ENCODE data around the gene LAMTOR5.

LAMTOR5 gene

GRCh38 chr1:110385369-110385768 is 22.1 kb downstream of the LAMTOR5 start:
- DNase-seq, result no peak

- no peak for DNase-seq
Observed at GRCh38 chr1:110384581-110385321, 22.7 kb downstream of the LAMTOR5 start.

- no peak for DNase-seq
Observed at GRCh38 chr1:110383251-110383990, 24.1 kb downstream of the LAMTOR5 start.

- DNase-seq, result no peak
Observed at GRCh38 chr1:110380672-110381283, 26.7 kb downstream of the LAMTOR5 start.

- no peak for DNase-seq
Observed at GRCh38 chr1:110375490-110375889, 32.0 kb downstream of the LAMTOR5 start.

GRCh38 chr1:110370827-110371226 is 36.7 kb downstream of the LAMTOR5 start:
- DNase-seq, result no peak

GRCh38 chr1:110364221-110364620 is 43.3 kb downstream of the LAMTOR5 start:
- DNase-seq, result no peak

- DNase-seq, result no peak
Observed at GRCh38 chr1:110361856-110362255, 45.6 kb downstream of the LAMTOR5 start.

- no peak for DNase-seq
Observed at GRCh38 chr1:110360431-110360830, 47.1 kb downstream of the LAMTOR5 start.

- no peak for DNase-seq
Observed at GRCh38 chr1:110356379-110356778, 51.1 kb downstream of the LAMTOR5 start.

GRCh38 chr1:110355321-110355720 is 52.2 kb downstream of the LAMTOR5 start:
- DNase-seq, result no peak
